ENCODE measurements around the gene HMG20A.

DNA sequence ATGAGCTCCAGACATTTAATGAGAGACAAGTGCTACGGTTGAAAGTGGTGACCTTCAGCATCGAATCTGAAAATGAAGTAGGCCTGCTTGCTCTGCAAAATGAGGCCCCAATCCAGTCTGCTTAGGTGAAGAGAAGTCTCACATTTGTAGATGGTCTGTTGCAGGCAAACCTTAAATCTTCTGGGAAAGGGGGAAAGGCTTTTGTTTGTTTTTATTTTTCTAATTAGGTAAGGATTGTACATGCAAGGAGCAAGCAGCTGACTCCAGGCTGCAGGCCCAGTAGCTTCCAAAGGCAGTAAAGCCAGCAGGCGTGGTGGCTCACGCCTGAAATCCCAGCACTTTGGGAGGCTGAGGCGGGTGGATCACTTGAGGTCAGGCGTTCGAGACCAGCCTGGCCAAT is 74.3 kb downstream of the HMG20A start:
- no peak for TF ChIP-seq POLR2A (IDR thresholded peaks at IDR 0.05)
- TF ChIP-seq, protein P1, sequence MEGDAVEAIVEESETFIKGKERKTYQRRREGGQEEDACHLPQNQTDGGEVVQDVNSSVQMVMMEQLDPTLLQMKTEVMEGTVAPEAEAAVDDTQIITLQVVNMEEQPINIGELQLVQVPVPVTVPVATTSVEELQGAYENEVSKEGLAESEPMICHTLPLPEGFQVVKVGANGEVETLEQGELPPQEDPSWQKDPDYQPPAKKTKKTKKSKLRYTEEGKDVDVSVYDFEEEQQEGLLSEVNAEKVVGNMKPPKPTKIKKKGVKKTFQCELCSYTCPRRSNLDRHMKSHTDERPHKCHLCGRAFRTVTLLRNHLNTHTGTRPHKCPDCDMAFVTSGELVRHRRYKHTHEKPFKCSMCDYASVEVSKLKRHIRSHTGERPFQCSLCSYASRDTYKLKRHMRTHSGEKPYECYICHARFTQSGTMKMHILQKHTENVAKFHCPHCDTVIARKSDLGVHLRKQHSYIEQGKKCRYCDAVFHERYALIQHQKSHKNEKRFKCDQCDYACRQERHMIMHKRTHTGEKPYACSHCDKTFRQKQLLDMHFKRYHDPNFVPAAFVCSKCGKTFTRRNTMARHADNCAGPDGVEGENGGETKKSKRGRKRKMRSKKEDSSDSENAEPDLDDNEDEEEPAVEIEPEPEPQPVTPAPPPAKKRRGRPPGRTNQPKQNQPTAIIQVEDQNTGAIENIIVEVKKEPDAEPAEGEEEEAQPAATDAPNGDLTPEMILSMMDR (IDR thresholded peaks at IDR 0.05), result no peak

Data from adrenal gland (tissue), 5 donors.